Measurements from ENCODE around the gene PDE8B.
"Not testable (repeated sequence)": the region's sequence is repeated elsewhere in the genome, so short reads cannot be mapped to it uniquely, and the experiment has no call there.

Gene PDE8B

DNA sequence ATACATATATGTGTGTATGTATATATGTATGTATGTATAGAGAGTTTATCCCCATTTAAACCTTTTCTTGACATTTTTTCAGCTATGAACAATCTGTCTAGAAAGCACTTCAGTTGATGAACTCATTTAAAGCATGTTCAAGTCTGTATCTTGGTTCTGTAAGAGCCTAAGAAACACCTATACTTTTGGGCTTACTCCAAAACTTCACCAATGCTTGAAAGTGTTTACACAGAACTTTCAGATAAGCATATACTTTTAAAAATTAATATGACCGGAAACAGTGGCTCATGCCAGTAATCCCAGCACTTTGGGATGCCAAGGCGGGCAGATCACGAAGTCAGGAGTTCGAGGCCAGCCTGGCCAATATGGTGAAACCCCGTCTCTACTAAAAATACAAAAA, 250.8 kb downstream of the PDE8B start:
- no peak for DNase-seq

- no peak for DNase-seq
These were observed 253.4 kb downstream of the PDE8B start for GRCh38 chr5:77463905-77464304.

- DNase-seq: not testable (repeated sequence)
These were observed 258.4 kb downstream of the PDE8B start for GRCh38 chr5:77468875-77469274.

- not testable (repeated sequence) for DNase-seq
These were observed 264.6 kb downstream of the PDE8B start for GRCh38 chr5:77475041-77475440.

Data from NCI-H2081 (cell line).